Hepatocyte (in vitro differentiated cells): ENCODE data around the gene EFCAB6. TPM values are rescaled to one million over a fixed set of nuclear protein-coding genes. Genes with fewer than 3 reads are reported as not detected.
"Not testable (repeated sequence)": the region's sequence is repeated elsewhere in the genome, so short reads cannot be mapped to it uniquely, and the experiment has no call there.

Experiments
- DNase-seq: peaks from one replicate; pipeline ENCODE4 v3.0.0-alpha.2; 2016; ENCODE audit warnings: low spot score
- H2AFZ ChIP-seq: fragments of 200-600 bp; sonication (generic); 2 replicates; pipeline ENCODE4 v1.6.0; 2016; ENCODE audit warnings: antibody characterized with exemption, mild to moderate bottlenecking
- H3K27ac ChIP-seq: fragments of 200-600 bp; sonication (generic); 2 replicates; pipeline ENCODE4 v1.5.1; 2016; ENCODE audit warnings: mild to moderate bottlenecking
- H3K27me3 ChIP-seq: fragments of 200-600 bp; sonication (generic); 2 replicates; pipeline ENCODE4 v1.6.1; 2016
- H3K36me3 ChIP-seq: fragments of 200-600 bp; sonication (generic); replicated peaks from 2 replicates; pipeline ENCODE4 v1.5.1; 2016; ENCODE audit warnings: low read depth; ENCODE audit not compliant: insufficient read depth
- H3K4me1 ChIP-seq: fragments of 200-600 bp; sonication (generic); 2 replicates; pipeline ENCODE4 v1.5.1; 2016; ENCODE audit warnings: mild to moderate bottlenecking, moderate library complexity; ENCODE audit not compliant: insufficient read depth
- H3K4me2 ChIP-seq: fragments of 200-600 bp; sonication (generic); 2 replicates; pipeline ENCODE4 v1.6.0; 2016
- H3K4me3 ChIP-seq: fragments of 200-600 bp; sonication (generic); 2 replicates; pipeline ENCODE4 v1.5.1; 2016; ENCODE audit warnings: mild to moderate bottlenecking
- H3K79me2 ChIP-seq: fragments of 200-600 bp; sonication (generic); 2 replicates; pipeline ENCODE4 v1.6.0; 2017; ENCODE audit warnings: mild to moderate bottlenecking
- H3K9me2 ChIP-seq: fragments of 200-600 bp; sonication (generic); replicated peaks from 2 replicates; pipeline ENCODE4 v1.6.0; 2017; ENCODE audit warnings: mild to moderate bottlenecking; ENCODE audit not compliant: insufficient read depth
- H3K9me3 ChIP-seq: fragments of 200-600 bp; sonication (generic); 2 replicates; pipeline ENCODE4 v1.5.1; 2016; ENCODE audit warnings: low read depth, mild to moderate bottlenecking
- H4K20me1 ChIP-seq: fragments of 200-600 bp; sonication (generic); 2 replicates; pipeline ENCODE4 v1.6.0; 2016; ENCODE audit warnings: mild to moderate bottlenecking; ENCODE audit not compliant: insufficient read depth, poor library complexity, severe bottlenecking
- CTCF ChIP-seq: fragments of 200-600 bp; sonication (generic); IDR thresholded peaks from 2 replicates; pipeline ENCODE4 v1.5.1; 2016; ENCODE audit warnings: antibody characterized with exemption, mild to moderate bottlenecking; ENCODE audit not compliant: poor library complexity
- EZH2 ChIP-seq: fragments of 200-600 bp; sonication (generic); IDR thresholded peaks from 2 replicates; pipeline ENCODE4 v1.6.1; 2016; ENCODE audit warnings: antibody characterized with exemption, mild to moderate bottlenecking, borderline replicate concordance
- EZH2phosphoT487 ChIP-seq: fragments of 200-600 bp; sonication (generic); IDR thresholded peaks from one replicate; pipeline ENCODE4 v1.6.1; 2018; ENCODE audit warnings: antibody characterized with exemption, mild to moderate bottlenecking, low read depth, moderate library complexity; ENCODE audit not compliant: unreplicated experiment, severe bottlenecking
- WGBS: methylation state at CpG from one replicate; pipeline ENCODE4 v1.1.6; 2016; ENCODE audit warnings: low lambda C conversion rate; ENCODE audit errors: missing lambda C conversion rate; 5-methylcytosine and 5-hydroxymethylcytosine counted together
- polyA plus RNA-seq: library from polyadenylated mRNA; unstranded; fragments of >200 nt; fragmentation: Nextera tagmentation; extraction: Ambion mirVana; gene quantifications from 2 replicates; pipeline ENCODE4 v1.2.1, GENCODE V29; 2016
- total RNA-seq: library from RNA; depleted of rRNA; stranded (reverse); fragments of >200 nt; gene quantifications from 2 replicates; pipeline ENCODE4 v1.2.3, GENCODE V29; 2014

The EFCAB6 gene
- total and polyA plus RNA-seq, 2 experiments from 2014 or later = 0.59 to 2.1 TPM

GRCh38 chr22:43669190-43669589 lies 142.9 kb downstream of the EFCAB6 start:
- no peaks in the 10 kb centered on the region for H3K9me3 ChIP-seq
- H3K79me2 ChIP-seq = no peaks in the 10 kb centered on the region
- no peak overlapping the region for H3K4me2 ChIP-seq
- 95% methylated on average over 1 of the region's 1 CpG for WGBS
- H3K27ac ChIP-seq = no peak overlapping the region
- H4K20me1 ChIP-seq = no peaks in the 10 kb centered on the region
- H3K36me3 ChIP-seq = no peaks in the 10 kb centered on the region
- H3K27me3 ChIP-seq = no peaks in the 10 kb centered on the region
- peaks cover 5% of the 10 kb centered on the region for H3K4me1 ChIP-seq
- H3K9me2 ChIP-seq = no peaks in the 10 kb centered on the region
- no peak for TF ChIP-seq CTCF
- no peak for TF ChIP-seq EZH2phosphoT487
- TF ChIP-seq EZH2 = no peak
- no peak overlapping the region for H3K4me3 ChIP-seq
- H2AFZ ChIP-seq = no peak overlapping the region
- no peak for DNase-seq

GRCh38 chr22:43667656-43668055 lies 144.4 kb downstream of the EFCAB6 start:
- Histone ChIP-seq H3K9me2 (no peaks in the 10 kb centered on the region), H3K4me1 (peaks cover 5% of the 10 kb centered on the region), H3K79me2 (no peaks in the 10 kb centered on the region), H3K36me3 (no peaks in the 10 kb centered on the region), H3K27me3 (no peaks in the 10 kb centered on the region), H3K9me3 (no peaks in the 10 kb centered on the region), H3K4me2 (no peak overlapping the region), H4K20me1 (no peaks in the 10 kb centered on the region), H3K27ac (no peak overlapping the region), H3K4me3 (no peak overlapping the region), H2AFZ (no peak overlapping the region)
- TF ChIP-seq EZH2 (no peak), EZH2phosphoT487 (no peak), CTCF (no peak)
- no peak for DNase-seq
- WGBS = 91% methylated on average over 8 of the region's 8 CpGs

- no peak overlapping the region for H2AFZ ChIP-seq
- H3K4me1 ChIP-seq = peaks cover 5% of the 10 kb centered on the region
- no peaks in the 10 kb centered on the region for H3K79me2 ChIP-seq
- H3K9me2 ChIP-seq = no peaks in the 10 kb centered on the region
- no peaks in the 10 kb centered on the region for H4K20me1 ChIP-seq
- no peak overlapping the region for H3K4me2 ChIP-seq
- H3K4me3 ChIP-seq = no peak overlapping the region
- H3K27me3 ChIP-seq = no peaks in the 10 kb centered on the region
- TF ChIP-seq EZH2phosphoT487 = no peak
- no peak for TF ChIP-seq EZH2
- no peak for TF ChIP-seq CTCF
- H3K9me3 ChIP-seq = no peaks in the 10 kb centered on the region
- DNase-seq = no peak
- no peaks in the 10 kb centered on the region for H3K36me3 ChIP-seq
- WGBS = 92% methylated on average over 5 of the region's 5 CpGs
- H3K27ac ChIP-seq = no peak overlapping the region
Observed at GRCh38 chr22:43666457-43666856, 145.6 kb downstream of the EFCAB6 start.

GRCh38 chr22:43658823-43659222 lies 153.3 kb downstream of the EFCAB6 start:
- no peak overlapping the region for H3K27ac ChIP-seq
- 47% methylated on average over 9 of the region's 9 CpGs for WGBS
- H3K9me2 ChIP-seq = no peaks in the 10 kb centered on the region
- H3K27me3 ChIP-seq = no peaks in the 10 kb centered on the region
- H3K36me3 ChIP-seq = no peaks in the 10 kb centered on the region
- no peak overlapping the region for H2AFZ ChIP-seq
- TF ChIP-seq EZH2phosphoT487 = no peak
- no peak for TF ChIP-seq EZH2
- TF ChIP-seq CTCF = no peak
- H3K4me1 ChIP-seq = no peaks in the 10 kb centered on the region
- no peak for DNase-seq
- no peak overlapping the region for H3K4me2 ChIP-seq
- H3K4me3 ChIP-seq = no peak overlapping the region
- H3K79me2 ChIP-seq = no peaks in the 10 kb centered on the region
- no peaks in the 10 kb centered on the region for H3K9me3 ChIP-seq
- no peaks in the 10 kb centered on the region for H4K20me1 ChIP-seq

- not testable (repeated sequence) for H3K9me2 ChIP-seq, DNase-seq, H2AFZ ChIP-seq, H3K27me3 ChIP-seq, H3K4me3 ChIP-seq, H3K27ac ChIP-seq, H3K79me2 ChIP-seq, H4K20me1 ChIP-seq, H3K36me3 ChIP-seq, H3K9me3 ChIP-seq, H3K4me1 ChIP-seq, H3K4me2 ChIP-seq
- 79% methylated on average over 6 of the region's 6 CpGs for WGBS
Observed at GRCh38 chr22:43656581-43656980, 155.5 kb downstream of the EFCAB6 start.
